ENCODE results near the gene PLEKHJ1. TPM values are rescaled to one million over a fixed set of nuclear protein-coding genes. Genes with fewer than 3 reads are reported as not detected.

Gene PLEKHJ1
- total and polyA plus RNA-seq, 2 of the 13 experiments (the other 11 are each of a cell fraction or from before 2014, with no cell fraction given) = 70.5 to 130 TPM

GRCh38 chr19:2269244-2270156, 33.4 kb upstream of the PLEKHJ1 start (continued):
- TF ChIP-seq CREB3 (CRISPR knock-in tag; IDR thresholded peaks at IDR 0.05) (no peak), NFYC (CRISPR knock-in tag; IDR thresholded peaks at IDR 0.05) (peak; percentile 88), HES4 (CRISPR knock-in tag; IDR thresholded peaks at IDR 0.05; ENCODE audit: borderline replicate concordance) (peak; percentile 90; the same call in 1 of the 2 replicates), HNRNPLL (IDR thresholded peaks at IDR 0.05; ENCODE audit: low read depth, low read length, poor library complexity, severe bottlenecking) (peak; percentile 64), KAT8 (CRISPR knock-in tag; IDR thresholded peaks at IDR 0.05) (peak; percentile 85), ZNF691 (CRISPR knock-in tag; IDR thresholded peaks at IDR 0.05; ENCODE audit: borderline replicate concordance, low read depth) (no peak), ZNF672 (CRISPR knock-in tag; IDR thresholded peaks at IDR 0.05) (no peak), TFDP2 (CRISPR knock-in tag; IDR thresholded peaks at IDR 0.05) (peak; percentile 69), ZNF567 (CRISPR knock-in tag; IDR thresholded peaks at IDR 0.05; ENCODE audit: borderline replicate concordance) (0 out of 2 replicates have a peak, but pooled peaks have one; percentile 49), CC2D1A (CRISPR knock-in tag; IDR thresholded peaks at IDR 0.05) (no peak), ZNF143 (CRISPR knock-in tag; IDR thresholded peaks at IDR 0.05) (peak; percentile 87), ZNF629 (CRISPR knock-in tag; conservative IDR thresholded peaks at IDR 0.05) (no peak), ZNF354B (CRISPR knock-in tag; IDR thresholded peaks at IDR 0.05) (peak; percentile 92; the same call in 1 of the 2 replicates), HMGXB3 (CRISPR knock-in tag; IDR thresholded peaks at IDR 0.05; ENCODE audit: borderline replicate concordance) (no peak), NFRKB (IDR thresholded peaks at IDR 0.05) (no peak), SNAI1 (CRISPR knock-in tag; IDR thresholded peaks at IDR 0.05; ENCODE audit: borderline replicate concordance) (peak; percentile 69; the same call in 1 of the 2 replicates), ZFP41 (CRISPR knock-in tag; IDR thresholded peaks at IDR 0.05; ENCODE audit: borderline replicate concordance) (no peak), ZNF563 (CRISPR knock-in tag; IDR thresholded peaks at IDR 0.05) (peak; percentile 86)
